Retinal pigment epithelial cell (primary cell): ENCODE results near the gene NIFK.
"Not testable (repeated sequence)": the region's sequence is repeated elsewhere in the genome, so short reads cannot be mapped to it uniquely, and the experiment has no call there.

ENCODE experiments used
- DNase-seq: peaks from one replicate; pipeline ENCODE4 v3.0.0-alpha.2; 2010; ENCODE audit warnings: low read depth
- H3K4me3 ChIP-seq: 2 replicates; pipeline ENCODE4 v1.5.1; 2011; ENCODE audit warnings: mild to moderate bottlenecking, low read length, control low read depth, moderate library complexity
- TF ChIP-seq, protein P1 (sequence below): conservative IDR thresholded peaks from 2 replicates; pipeline ENCODE4 v1.5.1; 2011; ENCODE audit warnings: low read depth, low read length, control low read depth, inconsistent platforms

Gene NIFK

GRCh38 chr2:121716126-121716525 lies 20.5 kb downstream of the NIFK start:
- TF ChIP-seq, protein P1, sequence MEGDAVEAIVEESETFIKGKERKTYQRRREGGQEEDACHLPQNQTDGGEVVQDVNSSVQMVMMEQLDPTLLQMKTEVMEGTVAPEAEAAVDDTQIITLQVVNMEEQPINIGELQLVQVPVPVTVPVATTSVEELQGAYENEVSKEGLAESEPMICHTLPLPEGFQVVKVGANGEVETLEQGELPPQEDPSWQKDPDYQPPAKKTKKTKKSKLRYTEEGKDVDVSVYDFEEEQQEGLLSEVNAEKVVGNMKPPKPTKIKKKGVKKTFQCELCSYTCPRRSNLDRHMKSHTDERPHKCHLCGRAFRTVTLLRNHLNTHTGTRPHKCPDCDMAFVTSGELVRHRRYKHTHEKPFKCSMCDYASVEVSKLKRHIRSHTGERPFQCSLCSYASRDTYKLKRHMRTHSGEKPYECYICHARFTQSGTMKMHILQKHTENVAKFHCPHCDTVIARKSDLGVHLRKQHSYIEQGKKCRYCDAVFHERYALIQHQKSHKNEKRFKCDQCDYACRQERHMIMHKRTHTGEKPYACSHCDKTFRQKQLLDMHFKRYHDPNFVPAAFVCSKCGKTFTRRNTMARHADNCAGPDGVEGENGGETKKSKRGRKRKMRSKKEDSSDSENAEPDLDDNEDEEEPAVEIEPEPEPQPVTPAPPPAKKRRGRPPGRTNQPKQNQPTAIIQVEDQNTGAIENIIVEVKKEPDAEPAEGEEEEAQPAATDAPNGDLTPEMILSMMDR: no peak
- no peak for DNase-seq
- H3K4me3 ChIP-seq: no peak overlapping the region

DNA sequence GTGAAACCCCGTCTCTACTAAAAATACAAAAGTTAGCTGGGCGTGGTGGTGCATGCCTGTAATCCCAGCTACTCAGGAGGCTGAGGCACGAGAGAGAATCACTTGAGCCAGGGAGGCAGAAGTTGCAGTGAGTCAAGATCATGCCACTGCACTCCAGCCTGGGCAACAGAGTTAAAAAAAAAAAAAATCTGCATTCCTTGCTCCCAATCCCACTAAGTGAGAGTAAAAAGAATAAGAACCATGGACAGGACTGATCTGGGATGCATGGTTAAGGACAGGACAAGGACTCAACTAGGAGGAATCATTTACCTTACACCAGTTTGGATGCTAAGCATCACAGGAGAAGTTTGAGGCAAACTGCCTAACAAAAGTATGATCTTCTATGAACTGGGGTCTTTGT lies 25.2 kb downstream of the NIFK start:
- DNase-seq, H3K4me3 ChIP-seq: not testable (repeated sequence)

- TF ChIP-seq, protein P1: no peak
- DNase-seq: no peak
- no peak overlapping the region for H3K4me3 ChIP-seq
Measured at GRCh38 chr2:121710470-121711170, 26.1 kb downstream of the NIFK start.

DNA sequence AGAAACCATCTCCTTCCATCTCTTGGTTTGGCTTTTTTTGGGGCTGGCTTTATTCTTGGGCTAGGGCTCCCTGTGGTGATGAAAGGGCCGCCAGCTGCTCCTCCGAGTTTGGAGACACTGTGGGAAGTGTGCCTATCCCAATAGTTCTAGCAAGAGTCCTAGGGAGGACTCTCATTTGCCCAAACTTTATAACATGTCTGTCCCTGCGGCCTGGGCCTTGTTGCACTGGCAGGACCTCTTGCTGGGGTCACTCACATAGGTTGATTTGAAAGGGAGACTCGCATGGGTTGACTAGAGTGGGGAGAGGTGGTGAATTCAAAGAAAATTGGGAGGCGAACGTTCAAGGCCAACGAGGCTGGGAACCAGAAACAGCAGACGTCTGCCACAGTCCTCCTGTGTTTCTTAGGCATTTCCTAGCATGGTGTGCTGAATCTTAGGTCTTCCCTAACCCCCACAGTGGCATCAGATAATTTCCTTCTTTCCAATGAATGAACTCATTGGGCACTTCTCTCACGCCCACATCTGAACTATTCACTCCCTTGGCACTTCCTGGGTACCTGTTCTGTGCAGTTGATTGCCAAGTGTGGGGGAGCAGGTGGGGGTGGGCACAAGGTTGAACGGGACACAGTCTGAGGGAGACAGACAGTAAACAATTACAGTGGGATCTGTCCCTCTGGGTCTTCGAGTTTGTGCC lies 26.8 kb downstream of the NIFK start:
- DNase-seq: no peak
- no peak overlapping the region for H3K4me3 ChIP-seq
- TF ChIP-seq, protein P1: no peak

GRCh38 chr2:121707920-121708361 lies 28.7 kb downstream of the NIFK start:
- no peak overlapping the region for H3K4me3 ChIP-seq
- TF ChIP-seq, protein P1: no peak
- DNase-seq: no peak

- TF ChIP-seq, protein P1: no peak
- no peak overlapping the region for H3K4me3 ChIP-seq
- DNase-seq: no peak
Measured at GRCh38 chr2:121707344-121707919, 29.2 kb downstream of the NIFK start.

DNA sequence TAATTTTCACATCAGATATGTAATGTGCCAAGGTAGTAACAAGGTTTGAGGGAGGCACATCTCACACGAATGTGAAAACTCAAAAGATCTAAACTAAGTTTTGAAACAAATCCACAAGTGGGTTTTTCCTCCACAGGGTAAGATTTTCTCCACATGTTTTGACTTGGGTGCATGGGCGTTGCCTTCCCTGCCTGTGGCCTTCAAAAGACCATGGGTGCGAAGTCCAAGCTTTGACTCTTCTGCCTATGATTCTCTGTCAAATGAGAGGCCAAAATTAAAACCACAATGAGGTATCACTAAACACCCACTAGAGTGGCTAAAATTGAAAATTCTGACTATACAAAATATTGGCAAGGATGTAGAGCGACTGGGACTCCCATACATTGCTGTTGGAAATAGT lies 30.7 kb downstream of the NIFK start:
- H3K4me3 ChIP-seq: no peak overlapping the region
- TF ChIP-seq, protein P1: no peak
- no peak for DNase-seq
